Chondrocyte (in vitro differentiated cells): Measurements from ENCODE around the gene ZNF710. TPM values are rescaled to one million over a fixed set of nuclear protein-coding genes. Genes with fewer than 3 reads are reported as not detected.

Experiments
- DNase-seq: peaks from one replicate; pipeline ENCODE4 v3.0.0; 2021; ENCODE audit warnings: mixed read lengths, low spot score
- H3K27ac Mint-ChIP-seq: one replicate; pipeline ENCODE4 v1.8.0; 2021; ENCODE audit warnings: mild to moderate bottlenecking, moderate library complexity, mixed read lengths; ENCODE audit not compliant: unreplicated experiment
- H3K27me3 Mint-ChIP-seq: 2 replicates; pipeline ENCODE4 v1.8.0; 2021; ENCODE audit warnings: low read depth, mixed read lengths
- H3K36me3 Mint-ChIP-seq: 2 replicates; pipeline ENCODE4 v1.8.0; 2021; ENCODE audit warnings: low read depth, mixed read lengths
- H3K4me1 Mint-ChIP-seq: 2 replicates; pipeline ENCODE4 v1.8.0; 2021; ENCODE audit warnings: low read depth, mild to moderate bottlenecking, mixed read lengths
- H3K4me3 Mint-ChIP-seq: one replicate; pipeline ENCODE4 v1.8.0; 2021; ENCODE audit warnings: mild to moderate bottlenecking, moderate library complexity, mixed read lengths; ENCODE audit not compliant: unreplicated experiment
- H3K9me3 Mint-ChIP-seq: 2 replicates; pipeline ENCODE4 v1.8.0; 2021; ENCODE audit warnings: low read depth, mixed read lengths
- total RNA-seq: library from RNA; stranded (reverse); gene quantifications from 3 replicates; pipeline ENCODE4 v1.2.1, GENCODE V29; 2021
- TF ChIP-seq, protein P1 (sequence below): fragments of 200-600 bp; sonication (generic); IDR thresholded peaks from 2 replicates; pipeline ENCODE4 v1.5.0; 2021; ENCODE audit warnings: antibody characterized with exemption, mild to moderate bottlenecking, moderate library complexity

The ZNF710 gene
- total RNA-seq, 1 donor from 2014 or later, result 12.9 TPM

DNA sequence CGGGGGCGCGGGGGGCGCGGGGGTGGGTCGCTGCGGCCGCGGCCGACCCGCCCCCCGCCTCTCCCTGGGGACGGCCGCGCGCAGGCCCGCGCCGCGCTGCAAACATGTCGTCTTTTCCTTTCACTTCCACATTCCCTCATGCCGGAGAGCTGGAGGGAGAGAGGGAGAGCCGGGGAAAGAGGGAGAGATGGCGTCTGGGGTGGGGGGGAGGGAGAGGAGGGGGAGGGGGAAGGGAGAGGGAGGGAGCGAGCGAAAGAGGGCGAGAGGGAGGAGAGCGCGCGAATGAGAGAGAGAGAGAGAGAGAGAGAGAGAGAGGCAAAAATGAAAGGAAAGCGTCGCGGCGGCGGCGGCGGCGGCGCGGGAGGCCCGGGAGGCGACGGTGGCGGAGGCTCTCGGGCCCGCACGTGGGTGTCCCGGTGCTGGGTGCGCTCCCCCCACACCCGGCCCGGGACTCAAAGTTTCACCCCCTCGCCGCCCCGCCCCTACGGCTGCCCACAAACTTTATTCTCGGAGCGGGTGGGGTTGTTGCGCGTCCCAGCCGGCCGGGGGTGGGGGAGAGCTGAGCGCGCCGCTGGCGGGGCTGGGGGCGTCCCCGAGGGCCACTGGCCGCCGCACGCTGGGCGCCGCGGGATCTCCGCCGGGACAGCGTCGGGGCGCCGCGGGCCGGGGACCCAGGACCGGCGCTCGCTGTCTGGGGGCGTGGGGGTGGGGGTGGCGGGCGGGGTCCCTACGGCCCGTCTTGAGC lies 731 bp downstream of the ZNF710 start:
- Mint-ChIP-seq H3K9me3 (no peaks in the 10 kb centered on the region), H3K4me1 (peaks cover 30% of the 10 kb centered on the region), H3K27ac (peak overlapping the region; percentile 36), H3K4me3 (peak overlapping the region; percentile 79), H3K27me3 (no peaks in the 10 kb centered on the region), H3K36me3 (no peaks in the 10 kb centered on the region)
- TF ChIP-seq, protein P1, sequence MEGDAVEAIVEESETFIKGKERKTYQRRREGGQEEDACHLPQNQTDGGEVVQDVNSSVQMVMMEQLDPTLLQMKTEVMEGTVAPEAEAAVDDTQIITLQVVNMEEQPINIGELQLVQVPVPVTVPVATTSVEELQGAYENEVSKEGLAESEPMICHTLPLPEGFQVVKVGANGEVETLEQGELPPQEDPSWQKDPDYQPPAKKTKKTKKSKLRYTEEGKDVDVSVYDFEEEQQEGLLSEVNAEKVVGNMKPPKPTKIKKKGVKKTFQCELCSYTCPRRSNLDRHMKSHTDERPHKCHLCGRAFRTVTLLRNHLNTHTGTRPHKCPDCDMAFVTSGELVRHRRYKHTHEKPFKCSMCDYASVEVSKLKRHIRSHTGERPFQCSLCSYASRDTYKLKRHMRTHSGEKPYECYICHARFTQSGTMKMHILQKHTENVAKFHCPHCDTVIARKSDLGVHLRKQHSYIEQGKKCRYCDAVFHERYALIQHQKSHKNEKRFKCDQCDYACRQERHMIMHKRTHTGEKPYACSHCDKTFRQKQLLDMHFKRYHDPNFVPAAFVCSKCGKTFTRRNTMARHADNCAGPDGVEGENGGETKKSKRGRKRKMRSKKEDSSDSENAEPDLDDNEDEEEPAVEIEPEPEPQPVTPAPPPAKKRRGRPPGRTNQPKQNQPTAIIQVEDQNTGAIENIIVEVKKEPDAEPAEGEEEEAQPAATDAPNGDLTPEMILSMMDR, result peak; percentile 18
- no peak for DNase-seq

DNA sequence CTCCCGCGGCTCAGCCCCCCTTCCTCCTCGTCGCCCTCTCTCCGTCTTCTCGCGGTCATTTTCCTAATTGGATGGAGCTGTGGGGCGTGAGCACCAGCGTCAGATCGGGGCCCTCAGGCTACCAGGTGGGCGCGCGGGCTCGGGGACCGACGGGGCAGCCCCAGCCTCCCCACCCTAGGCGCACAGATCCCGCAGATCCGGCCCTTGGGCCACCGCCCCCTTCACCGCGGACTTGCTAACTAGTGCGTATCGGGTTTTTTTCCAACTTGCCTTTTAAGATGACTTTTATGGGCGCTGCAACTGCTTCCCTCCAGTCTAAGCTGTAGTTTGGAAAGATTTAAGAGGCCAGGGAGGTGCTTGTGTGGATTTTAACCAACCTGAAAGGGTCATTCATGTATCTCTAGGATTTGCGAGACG lies 1.3 kb downstream of the ZNF710 start:
- peak overlapping the region; percentile 79 for H3K4me3 Mint-ChIP-seq
- no peak for DNase-seq
- no peaks in the 10 kb centered on the region for H3K36me3 Mint-ChIP-seq
- H3K9me3 Mint-ChIP-seq, result no peaks in the 10 kb centered on the region
- peaks cover 30% of the 10 kb centered on the region for H3K4me1 Mint-ChIP-seq
- TF ChIP-seq, protein P1, result no peak
- H3K27me3 Mint-ChIP-seq, result no peaks in the 10 kb centered on the region
- peak overlapping the region; percentile 51 for H3K27ac Mint-ChIP-seq

DNA sequence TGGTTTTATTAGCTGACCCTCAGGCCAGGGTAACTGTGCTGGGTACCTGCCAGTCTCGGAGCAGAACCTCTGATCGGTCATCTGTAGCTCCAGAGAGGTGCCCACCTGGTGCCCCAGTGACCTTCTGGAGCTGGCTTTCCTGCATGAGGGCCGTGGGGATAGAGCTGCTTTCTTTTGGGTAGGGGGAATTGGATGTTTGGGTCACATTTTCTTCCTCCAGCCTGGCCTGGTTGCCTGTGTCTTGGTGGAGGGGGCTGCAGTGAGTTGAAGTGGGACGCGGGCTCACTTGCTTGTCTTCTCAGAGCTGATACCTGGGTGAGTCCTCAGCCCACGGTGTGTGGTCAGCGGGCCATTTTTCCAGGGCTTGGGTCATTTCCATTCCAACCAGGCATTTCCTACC lies 2.6 kb downstream of the ZNF710 start:
- no peaks in the 10 kb centered on the region for H3K9me3 Mint-ChIP-seq
- H3K4me3 Mint-ChIP-seq, result no peak overlapping the region
- TF ChIP-seq, protein P1, result no peak
- H3K36me3 Mint-ChIP-seq, result no peaks in the 10 kb centered on the region
- H3K27me3 Mint-ChIP-seq, result no peaks in the 10 kb centered on the region
- H3K4me1 Mint-ChIP-seq, result peaks cover 30% of the 10 kb centered on the region
- peak overlapping the region; percentile 66 for H3K27ac Mint-ChIP-seq
- DNase-seq, result no peak

DNA sequence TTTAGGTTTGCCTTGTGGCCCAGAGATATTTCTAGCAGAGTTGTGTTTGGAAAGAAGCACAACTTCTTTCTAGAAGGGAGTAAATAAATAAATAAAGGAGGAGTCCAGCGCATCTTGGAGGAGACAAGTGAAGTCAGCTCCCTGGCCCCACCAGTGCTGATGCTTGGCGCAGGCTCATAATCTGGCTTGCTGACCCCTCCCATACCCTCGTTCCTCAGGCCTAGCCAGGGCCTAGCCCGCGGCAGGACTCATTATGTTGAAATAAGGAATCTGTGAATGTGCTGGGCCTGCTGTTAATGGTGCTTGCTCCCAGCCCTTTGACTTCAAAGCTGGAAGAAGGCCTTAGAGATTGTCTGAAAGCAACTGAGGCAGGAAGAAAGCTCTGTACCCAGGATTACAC lies 3.1 kb downstream of the ZNF710 start:
- Mint-ChIP-seq H3K4me1 (peaks cover 30% of the 10 kb centered on the region), H3K4me3 (no peak overlapping the region)

DNA sequence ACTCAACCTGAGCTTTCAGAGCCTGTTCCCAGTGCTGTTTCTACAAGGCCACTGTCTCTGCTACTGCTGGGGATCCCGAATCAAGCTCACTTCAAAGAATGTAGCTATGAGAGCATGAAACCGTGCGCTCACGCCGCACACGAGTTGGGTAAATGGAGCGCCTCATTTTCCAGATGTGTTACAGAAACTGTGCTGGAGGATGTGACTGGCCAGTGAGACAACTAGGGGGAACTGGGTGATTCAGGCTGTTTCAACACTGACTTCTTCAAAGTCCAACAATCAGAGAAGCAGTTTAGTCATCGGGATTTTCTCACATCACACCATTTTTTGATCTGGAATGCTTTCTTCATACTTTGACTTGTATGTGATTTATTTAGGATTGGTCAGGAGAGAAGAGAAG lies 3.5 kb downstream of the ZNF710 start:
- no peak for DNase-seq
- peak overlapping the region; percentile 83 for H3K27ac Mint-ChIP-seq

More for the DNA sequence above, 3.1 kb downstream of the ZNF710 start:
- H3K27ac Mint-ChIP-seq, result peak overlapping the region; percentile 66
- no peaks in the 10 kb centered on the region for H3K36me3 Mint-ChIP-seq
- no peaks in the 10 kb centered on the region for H3K27me3 Mint-ChIP-seq
- H3K9me3 Mint-ChIP-seq, result no peaks in the 10 kb centered on the region
- TF ChIP-seq, protein P1, result no peak
- no peak for DNase-seq

More for the DNA sequence above, 3.5 kb downstream of the ZNF710 start:
- Mint-ChIP-seq H3K4me3 (no peak overlapping the region), H3K27me3 (no peaks in the 10 kb centered on the region), H3K9me3 (peaks cover under 1% of the 10 kb centered on the region), H3K4me1 (peaks cover 30% of the 10 kb centered on the region), H3K36me3 (no peaks in the 10 kb centered on the region)
- TF ChIP-seq, protein P1, result no peak
